Measurements from ENCODE around the gene TFG. TPM values are rescaled to one million over a fixed set of nuclear protein-coding genes. Genes with fewer than 3 reads are reported as not detected.

TFG gene
- total RNA-seq, 1 donor from 2014 or later, result 93.0 TPM

DNA sequence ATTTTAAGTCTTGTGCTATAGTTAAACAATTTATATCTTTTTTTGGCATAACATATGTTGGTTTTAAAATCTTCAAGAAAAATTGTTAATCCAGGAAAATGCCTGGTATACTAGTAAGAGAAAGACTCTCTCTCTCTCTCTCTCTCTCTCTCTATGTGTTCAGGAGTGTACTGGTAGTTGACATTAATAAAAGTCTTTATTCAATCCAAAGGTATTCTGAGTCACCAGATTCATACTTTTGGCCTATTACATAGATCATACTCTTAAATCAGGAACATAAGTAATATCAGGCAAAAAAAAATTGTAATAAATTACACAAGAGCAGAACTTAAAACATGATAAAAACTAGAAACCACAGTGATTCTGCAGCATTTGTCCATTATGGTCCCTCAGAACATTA lies 70.2 kb downstream of the TFG start:
- no peak for DNase-seq (ENCODE audit: low spot score)
- intact Hi-C loops (cut with DNase I), result no loop called here

GRCh38 chr3:100780071-100780622 lies 70.9 kb downstream of the TFG start:
- intact Hi-C loops (cut with DNase I), result no loop called here
- no peak for DNase-seq (ENCODE audit: low spot score)

DNA sequence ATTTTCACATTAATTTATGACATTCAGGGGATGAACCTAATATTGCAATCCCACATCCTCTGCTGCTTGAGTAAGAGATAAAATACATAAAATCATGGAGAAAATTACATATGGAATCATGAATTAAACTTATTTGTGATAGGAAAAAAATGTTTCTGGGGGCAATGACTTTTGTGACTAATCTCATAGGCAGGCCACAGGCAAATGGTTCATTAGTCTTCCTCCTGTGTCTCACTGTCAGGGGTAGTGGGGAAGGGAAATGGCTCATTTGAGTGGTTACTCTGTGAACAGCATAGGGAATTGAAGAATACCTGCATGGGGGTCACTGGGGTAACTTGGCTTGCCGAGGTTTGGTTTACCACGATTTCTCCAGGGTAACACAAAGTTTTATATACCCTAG lies 72.0 kb downstream of the TFG start:
- intact Hi-C loops (cut with DNase I), result no loop called here
- no peak for DNase-seq (ENCODE audit: low spot score)

DNA sequence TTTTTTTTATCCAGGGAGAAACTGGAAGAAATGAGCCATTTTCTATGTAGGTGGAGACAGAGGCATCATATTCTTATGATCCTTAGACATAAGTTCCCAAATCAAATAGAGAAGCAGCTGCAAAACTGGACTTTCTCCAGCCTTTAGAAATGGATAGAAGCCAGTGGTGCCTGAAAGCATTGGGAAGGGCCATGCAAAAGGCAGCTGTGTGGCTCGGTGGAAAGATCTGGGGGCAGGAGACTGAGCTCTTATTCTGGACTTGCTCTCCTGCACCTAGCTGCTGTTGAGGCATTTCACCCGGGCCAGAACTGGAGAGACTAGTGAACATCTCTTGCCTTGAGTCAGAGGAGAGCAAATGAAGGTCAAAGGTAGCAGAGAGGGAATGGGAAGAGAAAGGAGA lies 73.1 kb downstream of the TFG start:
- DNase-seq (ENCODE audit: low spot score), result no peak
- intact Hi-C loops (cut with DNase I), result no loop called here

DNA sequence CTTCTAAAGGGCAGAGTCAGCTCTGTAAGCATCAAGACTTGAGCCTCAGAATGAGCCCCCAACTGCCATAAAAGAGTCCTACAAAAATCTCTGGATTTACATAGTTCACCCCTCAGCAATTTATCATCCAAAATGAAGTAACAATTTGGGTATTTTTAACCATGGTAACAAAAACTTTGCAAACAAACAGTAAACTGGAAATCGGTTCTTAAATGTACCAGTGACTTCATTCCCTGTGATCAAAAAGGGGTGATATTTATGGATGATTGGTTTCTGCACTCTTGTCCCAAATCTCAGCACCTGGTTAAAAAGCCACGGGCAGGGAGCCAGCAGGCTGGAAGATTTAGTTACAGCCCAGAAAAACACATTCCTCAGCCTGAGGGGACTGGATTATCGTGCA lies 73.6 kb downstream of the TFG start:
- intact Hi-C loops (cut with DNase I), result no loop called here
- DNase-seq (ENCODE audit: low spot score), result no peak

- no peak for DNase-seq (ENCODE audit: low spot score)
- intact Hi-C loops (cut with DNase I), result no loop called here
Observed at GRCh38 chr3:100783619-100784018, 74.3 kb downstream of the TFG start.

- DNase-seq (ENCODE audit: low spot score), result no peak
- intact Hi-C loops (cut with DNase I), result no loop called here
Observed at GRCh38 chr3:100789579-100789978, 80.3 kb downstream of the TFG start.

DNA sequence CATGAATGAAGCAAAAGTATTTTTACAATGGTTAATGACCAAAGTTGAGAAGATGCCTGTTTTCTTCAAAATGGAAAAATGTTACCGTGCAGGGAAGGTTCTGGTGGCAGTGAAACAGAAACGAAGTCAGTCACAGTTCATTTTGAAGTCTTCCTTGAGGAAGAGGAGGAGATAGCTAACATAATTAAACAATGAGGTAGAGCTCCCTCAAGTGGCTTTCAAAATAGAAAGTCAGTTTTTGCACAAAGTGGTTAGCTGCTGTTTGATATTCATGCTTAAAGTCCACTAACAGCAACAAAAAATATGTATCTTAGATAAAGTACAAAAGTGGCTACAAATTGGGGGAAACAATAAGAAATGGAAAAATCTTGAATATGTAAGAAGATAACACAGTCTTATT lies 87.3 kb downstream of the TFG start:
- no peak for DNase-seq (ENCODE audit: low spot score)
- intact Hi-C loops (cut with DNase I), result loop anchor here (10.0 kb wide), 1 partner anchor 332 kb away; no protein-coding TSS in a partner anchor

- no peak for DNase-seq (ENCODE audit: low spot score)
- intact Hi-C loops (cut with DNase I), result loop anchor here (10.0 kb wide), 1 partner anchor 333 kb away; no protein-coding TSS in a partner anchor
Observed at GRCh38 chr3:100798012-100798411, 88.7 kb downstream of the TFG start.

Other genes with a start within 250 kb of the TFG start
- 4.8 TPM for gene TMEM45A, start 216.9 kb upstream of the TFG start, total RNA-seq
- 0.13 TPM for gene ADGRG7, start 99.9 kb upstream of the TFG start, total RNA-seq

All from cardiac septum (tissue), 1 donor.